ENCODE measurements around the gene BRD3OS.

- TF ChIP-seq ZNF274 (IDR thresholded peaks at IDR 0.05; ENCODE audit: low read depth, low read length) (no peak), YY1 (IDR thresholded peaks at IDR 0.05; ENCODE audit: insufficient read depth, insufficient read length) (no peak)
Observed at GRCh38 chr9:134060546-134060945, 35.3 kb downstream of the BRD3OS start.

Measured in NT2/D1 (cell line).